Measurements from ENCODE around the gene AK8.

- TF ChIP-seq EZH2phosphoT487 (IDR thresholded peaks at IDR 0.05; ENCODE audit: borderline replicate concordance, low read depth, low read length), result no peak
- TF ChIP-seq CTCF (conservative IDR thresholded peaks at IDR 0.05; ENCODE audit: low read length), result no peak
Measured at GRCh38 chr9:132886334-132886725, 8.2 kb upstream of the AK8 start.

Data from OCI-LY7 (cell line).